Measurements from ENCODE around the gene MTG2.

The MTG2 gene

GRCh38 chr20:62161347-62161746 is 21.5 kb upstream of the MTG2 start:
- DNase-seq (ENCODE audit: low read depth in 2 of 2): peak; percentile 76 to 79
- H3K4me3 ChIP-seq (replicated peaks in 1 of 2; ENCODE audit: low read depth in 2 of 2, low read length in 2 of 2): no peak overlapping the region
- TF ChIP-seq, protein P1, sequence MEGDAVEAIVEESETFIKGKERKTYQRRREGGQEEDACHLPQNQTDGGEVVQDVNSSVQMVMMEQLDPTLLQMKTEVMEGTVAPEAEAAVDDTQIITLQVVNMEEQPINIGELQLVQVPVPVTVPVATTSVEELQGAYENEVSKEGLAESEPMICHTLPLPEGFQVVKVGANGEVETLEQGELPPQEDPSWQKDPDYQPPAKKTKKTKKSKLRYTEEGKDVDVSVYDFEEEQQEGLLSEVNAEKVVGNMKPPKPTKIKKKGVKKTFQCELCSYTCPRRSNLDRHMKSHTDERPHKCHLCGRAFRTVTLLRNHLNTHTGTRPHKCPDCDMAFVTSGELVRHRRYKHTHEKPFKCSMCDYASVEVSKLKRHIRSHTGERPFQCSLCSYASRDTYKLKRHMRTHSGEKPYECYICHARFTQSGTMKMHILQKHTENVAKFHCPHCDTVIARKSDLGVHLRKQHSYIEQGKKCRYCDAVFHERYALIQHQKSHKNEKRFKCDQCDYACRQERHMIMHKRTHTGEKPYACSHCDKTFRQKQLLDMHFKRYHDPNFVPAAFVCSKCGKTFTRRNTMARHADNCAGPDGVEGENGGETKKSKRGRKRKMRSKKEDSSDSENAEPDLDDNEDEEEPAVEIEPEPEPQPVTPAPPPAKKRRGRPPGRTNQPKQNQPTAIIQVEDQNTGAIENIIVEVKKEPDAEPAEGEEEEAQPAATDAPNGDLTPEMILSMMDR (IDR thresholded peaks at IDR 0.05; ENCODE audit: low read depth, low read length): no peak

- no peak for DNase-seq (ENCODE audit: low read depth in 2 of 2)
- no peak overlapping the region for H3K4me3 ChIP-seq (replicated peaks in 1 of 2; ENCODE audit: low read depth in 2 of 2, low read length in 2 of 2)
- TF ChIP-seq, protein P1 (IDR thresholded peaks at IDR 0.05; ENCODE audit: low read depth, low read length): no peak
Measured at GRCh38 chr20:62162765-62163484, 19.9 kb upstream of the MTG2 start.

DNA sequence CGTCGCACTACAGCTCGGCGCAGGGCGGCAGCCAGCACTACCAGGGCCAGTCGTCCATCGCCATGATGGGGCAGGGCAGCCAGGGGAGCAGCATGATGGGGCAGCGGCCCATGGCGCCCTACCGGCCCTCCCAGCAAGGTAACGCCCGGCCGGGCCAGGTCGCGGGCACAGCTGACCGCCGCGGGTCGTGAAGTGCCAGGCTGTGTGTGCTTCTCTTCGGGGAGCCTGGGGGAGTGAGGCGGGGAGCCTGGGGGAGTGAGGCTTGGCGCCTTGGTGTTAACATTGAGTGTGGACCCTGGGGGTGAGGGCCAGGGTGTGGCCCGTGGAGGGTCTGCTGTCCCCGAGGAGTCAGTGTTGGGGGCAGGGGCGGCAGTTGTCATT is 19.4 kb upstream of the MTG2 start:
- TF ChIP-seq, protein P1 (IDR thresholded peaks at IDR 0.05; ENCODE audit: low read depth, low read length): no peak
- DNase-seq (ENCODE audit: low read depth in 2 of 2): no peak
- no peak overlapping the region for H3K4me3 ChIP-seq (replicated peaks in 1 of 2; ENCODE audit: low read depth in 2 of 2, low read length in 2 of 2)

- H3K4me3 ChIP-seq (replicated peaks in 1 of 2; ENCODE audit: low read depth in 2 of 2, low read length in 2 of 2): no peak overlapping the region
- no peak for DNase-seq (ENCODE audit: low read depth in 2 of 2)
- TF ChIP-seq, protein P1 (IDR thresholded peaks at IDR 0.05; ENCODE audit: low read depth, low read length): no peak
Measured at GRCh38 chr20:62163986-62164762, 18.7 kb upstream of the MTG2 start.

- no peak for DNase-seq (ENCODE audit: low read depth in 2 of 2)
- H3K4me3 ChIP-seq (replicated peaks in 1 of 2; ENCODE audit: low read depth in 2 of 2, low read length in 2 of 2): no peak overlapping the region
- TF ChIP-seq, protein P1 (IDR thresholded peaks at IDR 0.05; ENCODE audit: low read depth, low read length): no peak
Measured at GRCh38 chr20:62164879-62165761, 17.7 kb upstream of the MTG2 start.

DNA sequence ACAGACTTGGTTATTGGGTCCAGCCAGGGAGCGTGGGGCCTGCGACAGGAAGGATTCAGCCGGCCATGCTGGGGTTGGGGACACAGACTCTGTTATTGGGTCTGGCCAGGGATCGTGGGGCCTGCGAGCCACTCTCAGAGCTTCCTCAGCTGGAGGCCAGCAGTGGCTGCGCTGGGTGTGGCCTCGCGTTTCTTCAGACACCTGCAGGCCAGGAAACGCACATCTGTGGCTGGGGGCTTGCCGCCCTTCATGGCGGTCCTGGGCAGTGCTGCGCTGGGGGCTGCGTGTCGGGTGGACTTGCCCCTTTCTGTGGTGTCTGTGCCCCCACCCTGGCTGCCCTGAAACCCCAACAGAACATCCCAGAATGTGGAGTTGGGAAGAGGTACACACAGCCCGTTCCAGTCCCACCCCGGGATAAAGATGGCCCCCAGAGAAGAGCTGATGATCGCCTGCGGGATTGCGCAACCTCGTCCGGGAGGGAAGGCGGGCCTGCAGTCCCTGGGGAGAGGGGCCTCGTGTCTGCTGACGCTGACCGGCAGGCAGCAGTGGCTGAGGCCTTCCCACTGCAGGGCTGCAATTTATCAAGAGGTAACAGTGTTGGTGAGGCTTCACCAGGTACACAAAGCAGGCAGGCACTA is 16.9 kb upstream of the MTG2 start:
- H3K4me3 ChIP-seq (replicated peaks in 1 of 2; ENCODE audit: low read depth in 2 of 2, low read length in 2 of 2): no peak overlapping the region
- TF ChIP-seq, protein P1 (IDR thresholded peaks at IDR 0.05; ENCODE audit: low read depth, low read length): no peak
- peak; percentile 51 to 64 for DNase-seq (ENCODE audit: low read depth in 2 of 2)

Measured in cardiac fibroblast (primary cell).